Panc1 (cell line): Measurements from ENCODE around the gene APOA1. TPM values are rescaled to one million over a fixed set of nuclear protein-coding genes. Genes with fewer than 3 reads are reported as not detected.

ENCODE experiments used
- ATAC-seq: fragments of 200-7000 bp; cut with Tn5 transposase; 2 replicates; pipeline ENCODE4 v1.9.1; 2020; ENCODE audit warnings: mild to moderate bottlenecking, moderate library complexity
- BruUV-seq: library from RNA; stranded (reverse); fragments of 400-500 nt; replicated peaks from 2 replicates; lab custom pipeline; 2021; lab: Mats Ljungman, UMichigan
- CTCF ChIA-PET: fragments of 300-600 bp; sonication (Branson Sonifier 250); formaldehyde crosslinking; loops from one replicate; lab custom pipeline; 2022; ENCODE audit warnings: antibody characterized with exemption; lab: Charles Lee
- POLR2A ChIA-PET: fragments of 300-600 bp; sonication (Branson Sonifier 250); formaldehyde crosslinking; loops from one replicate; lab custom pipeline; 2022; ENCODE audit warnings: antibody characterized with exemption; lab: Charles Lee
- DNase-seq: peaks from one replicate; pipeline ENCODE4 v3.0.0-alpha.2; 2010; ENCODE audit warnings: low read depth, low spot score
- H3K27ac ChIP-seq: 2 replicates; pipeline ENCODE4 v1.5.1; 2011; ENCODE audit warnings: mild to moderate bottlenecking, low read length, inconsistent platforms
- H3K27me3 ChIP-seq: fragments of 200-500 bp; sonication (Bioruptor generic); 2 replicates; pipeline ENCODE4 v1.6.0; 2014; ENCODE audit warnings: low read length, inconsistent platforms; ENCODE audit not compliant: control insufficient read depth, insufficient read depth
- H3K36me3 ChIP-seq: fragments of 200-500 bp; sonication (Bioruptor generic); 2 replicates; pipeline ENCODE4 v1.5.1; 2014; ENCODE audit warnings: inconsistent platforms, mild to moderate bottlenecking, low read length, moderate library complexity; ENCODE audit not compliant: control insufficient read depth, insufficient read depth
- H3K4me1 ChIP-seq: 2 replicates; pipeline ENCODE4 v1.5.1; 2011; ENCODE audit warnings: inconsistent platforms, mild to moderate bottlenecking, low read length, moderate library complexity; ENCODE audit not compliant: control insufficient read depth, insufficient read depth
- H3K4me3 ChIP-seq, 2 experiments: 2 replicates each; pipeline ENCODE4 v1.5.1; 2011 to 2012; ENCODE audit warnings: low read depth in 2 of 2, low read length in 2 of 2, mild to moderate bottlenecking in 2 of 2, inconsistent platforms in 1 of 2, moderate library complexity in 1 of 2
- H3K9me3 ChIP-seq: fragments of 200-500 bp; sonication (Bioruptor generic); 2 replicates; pipeline ENCODE4 v1.5.1; 2014; ENCODE audit warnings: low read depth, mild to moderate bottlenecking, inconsistent platforms, low read length, moderate library complexity; ENCODE audit not compliant: control insufficient read depth, insufficient read depth
- POLR2AphosphoS5 ChIP-seq: IDR thresholded peaks from 2 replicates; pipeline ENCODE4 v1.6.1; 2012; ENCODE audit warnings: mild to moderate bottlenecking, low read depth, low read length, moderate library complexity
- SIN3A ChIP-seq: IDR thresholded peaks from 2 replicates; pipeline ENCODE4 v1.6.1; 2012; ENCODE audit warnings: low read depth, mild to moderate bottlenecking, low read length, moderate library complexity, borderline replicate concordance; ENCODE audit not compliant: insufficient read depth
- TCF7L2 ChIP-seq: IDR thresholded peaks from 2 replicates; pipeline ENCODE4 v1.6.1; 2011; ENCODE audit warnings: mild to moderate bottlenecking, low read depth, low read length, inconsistent platforms
- in situ Hi-C: cut with HindIII; loops from 2 replicates; pipeline ENCODE4 v1.10.0; 2016; ENCODE audit warnings: low sequenced_read_pairs, low pct_unique_long_range_greater_than_20kb
- intact Hi-C: fragments of 100-400 bp; cut with micrococcal nuclease; formaldehyde crosslinking; loops from one replicate; pipeline ENCODE4 v1.10.0; 2022; ENCODE audit not compliant: unreplicated experiment
- total RNA-seq: library from RNA; stranded (reverse); gene quantifications from one replicate; pipeline ENCODE4 v1.2.1, GENCODE V29; 2021; ENCODE audit not compliant: unreplicated experiment
- TF ChIP-seq, protein P1 (sequence below): fragments of 450-650 bp; IDR thresholded peaks from 2 replicates; pipeline ENCODE4 v1.5.1; 2017; ENCODE audit warnings: mild to moderate bottlenecking
- TF ChIP-seq, protein P2 (sequence below), 2 experiments: IDR thresholded peaks; 2 replicates each; pipeline ENCODE4 v1.6.1; 2011 to 2012; ENCODE audit warnings: low read depth in 2 of 2, control low read depth in 1 of 2, low read length in 1 of 2, mild to moderate bottlenecking in 1 of 2, moderate library complexity in 1 of 2; ENCODE audit not compliant: insufficient read depth in 1 of 2

The APOA1 gene
- total RNA-seq, 1 experiment from 2014 or later = 1.7 TPM

DNA sequence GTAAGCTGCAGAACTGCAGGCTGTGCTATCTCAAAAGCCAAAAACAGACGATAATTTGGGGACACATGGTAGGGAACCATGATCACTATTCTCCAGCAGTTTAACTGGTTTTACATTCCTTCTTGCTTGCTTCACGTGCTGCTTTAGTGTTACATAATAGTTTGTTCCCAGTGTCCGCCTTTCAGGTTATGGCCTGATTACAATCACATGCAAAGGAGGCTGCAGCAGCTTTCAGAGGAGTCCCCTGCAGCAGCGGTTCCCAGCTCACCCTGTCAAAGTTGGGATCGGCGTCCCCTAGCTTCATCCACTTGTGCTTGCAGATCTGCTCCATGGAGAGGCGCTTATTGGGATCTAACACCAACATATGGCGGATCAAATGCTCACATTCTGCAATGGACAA is 39.2 kb upstream of the APOA1 start:
- no peaks in the 10 kb centered on the region for H3K27me3 ChIP-seq
- BruUV-seq = no TSS peak
- no peaks in the 10 kb centered on the region for H3K36me3 ChIP-seq
- H3K9me3 ChIP-seq = no peaks in the 10 kb centered on the region
- H3K4me3 ChIP-seq = no peak overlapping the region
- no peak overlapping the region for H3K27ac ChIP-seq
- no peaks in the 10 kb centered on the region for H3K4me1 ChIP-seq
- ATAC-seq (no peak), DNase-seq (no peak)
- intact Hi-C loops = no loop called here
- POLR2A ChIA-PET = no interaction called here
- in situ Hi-C loops = no loop called here
- CTCF ChIA-PET = no interaction called here
- no peak for TF ChIP-seq TCF7L2
- TF ChIP-seq POLR2AphosphoS5 = no peak
- TF ChIP-seq SIN3A = no peak
- TF ChIP-seq, protein P1, sequence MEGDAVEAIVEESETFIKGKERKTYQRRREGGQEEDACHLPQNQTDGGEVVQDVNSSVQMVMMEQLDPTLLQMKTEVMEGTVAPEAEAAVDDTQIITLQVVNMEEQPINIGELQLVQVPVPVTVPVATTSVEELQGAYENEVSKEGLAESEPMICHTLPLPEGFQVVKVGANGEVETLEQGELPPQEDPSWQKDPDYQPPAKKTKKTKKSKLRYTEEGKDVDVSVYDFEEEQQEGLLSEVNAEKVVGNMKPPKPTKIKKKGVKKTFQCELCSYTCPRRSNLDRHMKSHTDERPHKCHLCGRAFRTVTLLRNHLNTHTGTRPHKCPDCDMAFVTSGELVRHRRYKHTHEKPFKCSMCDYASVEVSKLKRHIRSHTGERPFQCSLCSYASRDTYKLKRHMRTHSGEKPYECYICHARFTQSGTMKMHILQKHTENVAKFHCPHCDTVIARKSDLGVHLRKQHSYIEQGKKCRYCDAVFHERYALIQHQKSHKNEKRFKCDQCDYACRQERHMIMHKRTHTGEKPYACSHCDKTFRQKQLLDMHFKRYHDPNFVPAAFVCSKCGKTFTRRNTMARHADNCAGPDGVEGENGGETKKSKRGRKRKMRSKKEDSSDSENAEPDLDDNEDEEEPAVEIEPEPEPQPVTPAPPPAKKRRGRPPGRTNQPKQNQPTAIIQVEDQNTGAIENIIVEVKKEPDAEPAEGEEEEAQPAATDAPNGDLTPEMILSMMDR = no peak
- TF ChIP-seq, protein P2, sequence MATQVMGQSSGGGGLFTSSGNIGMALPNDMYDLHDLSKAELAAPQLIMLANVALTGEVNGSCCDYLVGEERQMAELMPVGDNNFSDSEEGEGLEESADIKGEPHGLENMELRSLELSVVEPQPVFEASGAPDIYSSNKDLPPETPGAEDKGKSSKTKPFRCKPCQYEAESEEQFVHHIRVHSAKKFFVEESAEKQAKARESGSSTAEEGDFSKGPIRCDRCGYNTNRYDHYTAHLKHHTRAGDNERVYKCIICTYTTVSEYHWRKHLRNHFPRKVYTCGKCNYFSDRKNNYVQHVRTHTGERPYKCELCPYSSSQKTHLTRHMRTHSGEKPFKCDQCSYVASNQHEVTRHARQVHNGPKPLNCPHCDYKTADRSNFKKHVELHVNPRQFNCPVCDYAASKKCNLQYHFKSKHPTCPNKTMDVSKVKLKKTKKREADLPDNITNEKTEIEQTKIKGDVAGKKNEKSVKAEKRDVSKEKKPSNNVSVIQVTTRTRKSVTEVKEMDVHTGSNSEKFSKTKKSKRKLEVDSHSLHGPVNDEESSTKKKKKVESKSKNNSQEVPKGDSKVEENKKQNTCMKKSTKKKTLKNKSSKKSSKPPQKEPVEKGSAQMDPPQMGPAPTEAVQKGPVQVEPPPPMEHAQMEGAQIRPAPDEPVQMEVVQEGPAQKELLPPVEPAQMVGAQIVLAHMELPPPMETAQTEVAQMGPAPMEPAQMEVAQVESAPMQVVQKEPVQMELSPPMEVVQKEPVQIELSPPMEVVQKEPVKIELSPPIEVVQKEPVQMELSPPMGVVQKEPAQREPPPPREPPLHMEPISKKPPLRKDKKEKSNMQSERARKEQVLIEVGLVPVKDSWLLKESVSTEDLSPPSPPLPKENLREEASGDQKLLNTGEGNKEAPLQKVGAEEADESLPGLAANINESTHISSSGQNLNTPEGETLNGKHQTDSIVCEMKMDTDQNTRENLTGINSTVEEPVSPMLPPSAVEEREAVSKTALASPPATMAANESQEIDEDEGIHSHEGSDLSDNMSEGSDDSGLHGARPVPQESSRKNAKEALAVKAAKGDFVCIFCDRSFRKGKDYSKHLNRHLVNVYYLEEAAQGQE (IDR thresholded peaks at IDR 0.05; ENCODE audit: insufficient read depth in 1 of 2, low read depth in 2 of 2, low read length in 1 of 2) = no peak

DNA sequence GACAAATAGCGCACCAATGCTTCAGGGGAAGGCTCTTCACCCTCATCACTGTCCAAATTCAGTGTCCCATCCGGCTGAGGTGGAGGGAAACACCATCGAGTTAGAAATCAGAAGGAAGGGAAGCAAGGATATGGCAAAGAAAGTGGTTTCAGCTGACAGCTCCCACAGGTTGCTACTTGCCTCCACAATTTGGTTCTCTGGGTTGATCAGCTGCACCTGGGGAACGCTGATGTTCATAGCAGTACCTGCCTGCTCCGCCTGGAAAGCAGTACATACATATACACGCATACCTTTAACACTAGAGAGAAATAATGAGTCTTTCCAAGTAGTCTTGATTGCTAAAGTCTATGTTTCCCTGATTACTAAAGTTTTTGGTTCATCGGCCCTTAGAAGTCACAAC is 37.8 kb upstream of the APOA1 start:
- H3K36me3 ChIP-seq = no peaks in the 10 kb centered on the region
- BruUV-seq = no TSS peak
- H3K4me1 ChIP-seq = no peaks in the 10 kb centered on the region
- no peaks in the 10 kb centered on the region for H3K27me3 ChIP-seq
- TF ChIP-seq, protein P1 = no peak
- TF ChIP-seq SIN3A = no peak
- TF ChIP-seq, protein P2 (IDR thresholded peaks at IDR 0.05; ENCODE audit: insufficient read depth in 1 of 2, low read depth in 2 of 2, low read length in 1 of 2) = no peak
- TF ChIP-seq POLR2AphosphoS5 = no peak
- TF ChIP-seq TCF7L2 = no peak
- H3K4me3 ChIP-seq = no peak overlapping the region
- intact Hi-C loops = no loop called here
- no peak for ATAC-seq
- POLR2A ChIA-PET = interaction anchor here (0.6 kb wide), 1 partner anchor 14 kb away, joined by 3 read pairs; no protein-coding TSS in a partner anchor
- H3K9me3 ChIP-seq = no peaks in the 10 kb centered on the region
- in situ Hi-C loops = no loop called here
- no peak overlapping the region for H3K27ac ChIP-seq
- no peak for DNase-seq
- CTCF ChIA-PET = no interaction called here
